Kidney epithelial cell (primary cell): ENCODE measurements around the gene ZNF438. TPM values are rescaled to one million over a fixed set of nuclear protein-coding genes. Genes with fewer than 3 reads are reported as not detected.
A peak's percentile ranks its signal among the peaks of the same experiment; 100 is the strongest.
"Not testable (repeated sequence)": the region's sequence is repeated elsewhere in the genome, so short reads cannot be mapped to it uniquely, and the experiment has no call there.

Experiments used
- DNase-seq: peaks from one replicate; pipeline ENCODE4 v3.0.0-alpha.2; 2010; ENCODE audit warnings: low read depth
- H3K27me3 ChIP-seq: 2 replicates; pipeline ENCODE4 v1.6.0; 2011; ENCODE audit warnings: low read length; ENCODE audit not compliant: control insufficient read depth, insufficient read depth
- H3K36me3 ChIP-seq: 2 replicates; pipeline ENCODE4 v1.5.1; 2011; ENCODE audit warnings: low read length; ENCODE audit not compliant: control insufficient read depth, insufficient read depth
- H3K4me3 ChIP-seq: 2 replicates; pipeline ENCODE4 v1.5.1; 2011; ENCODE audit warnings: low read depth, mild to moderate bottlenecking, control low read depth, low read length
- total RNA-seq: library from RNA; depleted of rRNA; stranded (reverse); fragments of >200 nt; gene quantifications from 2 replicates; pipeline ENCODE4 v1.2.3, GENCODE V29; 2015
- TF ChIP-seq, protein P1 (sequence below): IDR thresholded peaks from 2 replicates; pipeline ENCODE4 v1.5.1; 2011; ENCODE audit warnings: mild to moderate bottlenecking, moderate library complexity, low read length, control low read depth, inconsistent platforms; ENCODE audit not compliant: insufficient read depth, poor library complexity, severe bottlenecking

ZNF438 gene
- total RNA-seq, 1 donor from 2014 or later: 3.3 TPM

DNA sequence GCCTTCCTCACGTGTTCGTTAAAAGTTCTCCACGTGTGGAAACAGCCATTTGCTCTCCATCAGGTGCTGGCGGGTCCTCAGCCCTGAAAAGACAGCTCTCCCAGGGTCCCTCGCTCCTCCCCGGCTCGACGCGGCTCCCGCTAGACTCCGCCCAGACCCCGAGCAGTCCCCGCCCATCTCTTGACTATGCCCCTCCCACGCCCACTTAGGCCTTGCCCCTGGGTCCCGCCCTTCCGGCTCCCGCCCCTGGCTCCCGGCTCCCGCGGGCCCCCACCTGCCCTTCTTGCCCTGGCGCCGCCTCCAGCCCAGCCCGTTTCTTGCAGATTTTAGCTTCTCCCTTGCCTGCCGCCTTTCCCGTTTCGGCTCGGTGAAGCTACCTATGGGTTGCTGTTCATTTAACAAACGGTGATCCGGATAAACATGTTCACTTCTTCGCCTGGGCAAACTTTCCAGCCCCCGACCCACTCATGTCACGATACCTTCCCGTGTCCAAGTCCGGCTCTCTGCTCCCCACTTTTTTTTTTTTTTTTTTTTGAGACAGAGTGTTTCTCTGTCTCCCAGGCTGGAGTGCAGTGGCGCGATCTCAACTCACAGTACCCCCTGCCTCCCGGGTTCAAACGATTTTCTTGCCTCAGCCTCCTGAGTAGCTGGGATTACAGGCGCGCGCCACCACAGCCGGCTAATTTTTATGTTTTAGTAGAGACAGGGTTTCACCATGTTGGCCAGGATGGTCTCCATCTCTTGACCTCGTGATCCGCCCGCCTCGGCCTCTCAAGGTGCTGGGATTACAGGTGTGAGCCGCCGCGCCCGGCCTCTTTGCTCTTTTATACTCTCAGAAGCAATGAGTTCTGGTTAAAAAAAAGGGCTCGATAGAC, 830 bp upstream of the ZNF438 start:
- Histone ChIP-seq H3K4me3 (peak overlapping the region; percentile 73), H3K27me3 (no peaks in the 10 kb centered on the region), H3K36me3 (no peaks in the 10 kb centered on the region)
- TF ChIP-seq, protein P1, sequence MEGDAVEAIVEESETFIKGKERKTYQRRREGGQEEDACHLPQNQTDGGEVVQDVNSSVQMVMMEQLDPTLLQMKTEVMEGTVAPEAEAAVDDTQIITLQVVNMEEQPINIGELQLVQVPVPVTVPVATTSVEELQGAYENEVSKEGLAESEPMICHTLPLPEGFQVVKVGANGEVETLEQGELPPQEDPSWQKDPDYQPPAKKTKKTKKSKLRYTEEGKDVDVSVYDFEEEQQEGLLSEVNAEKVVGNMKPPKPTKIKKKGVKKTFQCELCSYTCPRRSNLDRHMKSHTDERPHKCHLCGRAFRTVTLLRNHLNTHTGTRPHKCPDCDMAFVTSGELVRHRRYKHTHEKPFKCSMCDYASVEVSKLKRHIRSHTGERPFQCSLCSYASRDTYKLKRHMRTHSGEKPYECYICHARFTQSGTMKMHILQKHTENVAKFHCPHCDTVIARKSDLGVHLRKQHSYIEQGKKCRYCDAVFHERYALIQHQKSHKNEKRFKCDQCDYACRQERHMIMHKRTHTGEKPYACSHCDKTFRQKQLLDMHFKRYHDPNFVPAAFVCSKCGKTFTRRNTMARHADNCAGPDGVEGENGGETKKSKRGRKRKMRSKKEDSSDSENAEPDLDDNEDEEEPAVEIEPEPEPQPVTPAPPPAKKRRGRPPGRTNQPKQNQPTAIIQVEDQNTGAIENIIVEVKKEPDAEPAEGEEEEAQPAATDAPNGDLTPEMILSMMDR: no peak
- DNase-seq: peak; percentile 51

GRCh38 chr10:31031205-31031557, 484 bp downstream of the ZNF438 start:
- peak overlapping the region; percentile 73 for H3K4me3 ChIP-seq
- no peak for DNase-seq
- TF ChIP-seq, protein P1: no peak

DNA sequence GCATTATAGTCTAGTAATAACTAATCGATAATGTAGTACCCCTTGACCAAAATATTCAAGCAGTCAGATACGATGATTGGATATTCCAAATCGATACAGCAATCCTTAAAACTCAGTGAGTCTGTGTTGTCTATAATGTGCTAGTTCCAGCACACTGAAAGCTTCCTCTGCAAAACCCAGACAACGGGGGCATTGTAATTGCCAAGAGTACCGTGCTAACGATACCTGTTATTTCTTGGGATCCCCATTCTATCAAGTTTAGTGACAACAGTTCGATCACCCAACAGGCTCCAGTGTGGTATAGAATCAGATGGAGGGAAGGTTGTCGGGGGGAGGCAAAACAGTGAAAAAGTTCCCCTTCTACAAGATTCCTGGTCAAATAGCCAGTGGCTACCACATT, 865 bp downstream of the ZNF438 start:
- TF ChIP-seq, protein P1: no peak
- Histone ChIP-seq H3K27me3 (no peaks in the 10 kb centered on the region), H3K4me3 (peak overlapping the region; percentile 73), H3K36me3 (no peaks in the 10 kb centered on the region)
- DNase-seq: no peak

More at GRCh38 chr10:31031205-31031557, 484 bp downstream of the ZNF438 start:
- no peaks in the 10 kb centered on the region for H3K27me3 ChIP-seq
- H3K36me3 ChIP-seq: no peaks in the 10 kb centered on the region

DNA sequence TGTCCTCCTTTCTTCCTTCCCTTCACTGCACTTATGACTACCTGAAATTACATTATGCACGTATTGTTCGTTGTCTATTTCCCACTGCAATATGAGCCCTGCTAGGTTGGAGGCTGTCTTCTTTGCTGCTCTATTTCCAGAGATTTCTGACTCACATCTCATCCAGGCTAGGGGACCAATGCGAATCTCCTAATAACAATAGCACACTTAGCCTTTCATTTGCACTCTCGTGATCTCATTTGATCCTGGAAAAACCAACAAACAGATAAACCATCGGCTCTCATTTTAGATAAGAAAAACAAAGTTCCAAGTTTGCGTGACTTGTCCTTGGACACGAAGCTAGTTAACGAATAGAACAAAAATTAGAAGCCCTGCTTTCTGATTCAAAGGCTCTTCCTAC, 1.4 kb downstream of the ZNF438 start:
- TF ChIP-seq, protein P1: no peak
- Histone ChIP-seq H3K4me3 (no peak overlapping the region), H3K36me3 (no peaks in the 10 kb centered on the region), H3K27me3 (no peaks in the 10 kb centered on the region)
- DNase-seq: no peak

DNA sequence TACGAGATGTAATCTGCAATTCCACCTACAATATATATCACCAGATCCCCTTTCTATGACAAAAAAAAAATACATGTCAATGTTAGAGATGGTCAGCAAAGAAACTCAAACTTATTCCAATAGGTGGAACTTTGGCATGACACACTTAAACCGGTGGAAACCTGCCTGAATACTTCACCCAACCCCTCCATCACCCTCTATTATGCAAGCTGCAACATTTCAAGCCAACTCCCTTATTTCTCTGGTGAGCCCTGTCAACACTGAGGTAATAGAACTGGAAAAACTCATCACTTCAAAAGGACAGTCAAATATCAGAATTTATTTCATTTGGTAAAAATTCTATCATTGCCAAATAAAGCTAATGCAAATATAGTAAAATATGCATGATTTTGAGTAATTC, 3.6 kb downstream of the ZNF438 start:
- Histone ChIP-seq H3K27me3 (no peaks in the 10 kb centered on the region), H3K36me3 (no peaks in the 10 kb centered on the region), H3K4me3 (no peak overlapping the region)
- TF ChIP-seq, protein P1: no peak
- no peak for DNase-seq

DNA sequence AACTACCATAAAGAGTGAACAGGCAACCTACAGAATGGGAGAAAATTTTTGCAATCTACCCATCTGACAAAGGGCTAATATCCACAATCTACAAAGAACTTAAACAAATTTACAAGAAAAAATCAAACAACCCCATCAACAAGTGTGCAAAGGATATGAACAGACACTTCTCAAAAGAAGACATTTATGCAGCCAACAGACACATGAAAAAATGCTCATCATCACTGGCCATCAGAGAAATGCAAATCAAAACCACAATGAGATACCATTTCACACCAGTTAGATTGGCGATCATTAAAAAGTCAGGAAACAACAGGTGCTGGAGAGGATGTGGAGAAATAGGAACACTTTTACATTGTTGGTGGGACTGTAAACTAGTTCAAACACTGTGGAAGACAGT, 5.4 kb downstream of the ZNF438 start:
- H3K27me3 ChIP-seq, H3K36me3 ChIP-seq, H3K4me3 ChIP-seq, DNase-seq: not testable (repeated sequence)
